Left lung (tissue), 10 donors: ENCODE results near the gene SLC9A9. TPM values are rescaled to one million over a fixed set of nuclear protein-coding genes. Genes with fewer than 3 reads are reported as not detected.

Source experiments
- ATAC-seq: fragments of 200-7000 bp; cut with Tn5 transposase; one replicate; pipeline ENCODE4 v1.9.1; 2020; ENCODE audit warnings: moderate library complexity
- DNase-seq, 4 donors: peaks; one replicate each; pipeline ENCODE4 v3.0.0-alpha.2; 2013 to 2020
- H3K27ac ChIP-seq, 2 donors: fragments of 200-600 bp; sonication (generic) in 1 of 2; one replicate each; pipeline versions ENCODE4 v1.5.0 to v1.8.0; 2020 to 2021
- H3K27me3 ChIP-seq, 2 donors: fragments of 200-600 bp; sonication (generic) in 1 of 2; one replicate each; pipeline versions ENCODE4 v1.5.0 to v1.8.0; 2020 to 2021
- H3K36me3 ChIP-seq, 2 donors: fragments of 200-600 bp; sonication (generic) in 1 of 2; one replicate each; pipeline versions ENCODE4 v1.5.0 to v1.8.0; 2020 to 2021
- H3K4me1 ChIP-seq, 2 donors: fragments of 200-600 bp; one replicate each; pipeline ENCODE4 v1.8.0; 2021
- H3K4me3 ChIP-seq, 2 donors: fragments of 200-600 bp; sonication (generic) in 1 of 2; one replicate each; pipeline versions ENCODE4 v1.5.0 to v1.8.0; 2020 to 2021; ENCODE audit warnings: mild to moderate bottlenecking in 1 of 2
- H3K9me3 ChIP-seq, 2 donors: fragments of 200-600 bp; sonication (generic) in 1 of 2; one replicate each; pipeline versions ENCODE4 v1.5.0 to v1.8.0; 2020 to 2021
- intact Hi-C, 2 donors: fragments of 100-400 bp; cut with DNase I; formaldehyde crosslinking; loops; one replicate each; pipeline versions ENCODE4 v1.11.2 to v1.14.2; 2022
- polyA plus RNA-seq, 6 donors: library from polyadenylated mRNA; unstranded; fragments of 120-200 nt; gene quantifications; one replicate each; pipeline ENCODE4 v1.2.1, GENCODE V29; 2013; ENCODE audit not compliant: insufficient read length in 6 of 6
- total RNA-seq, 2 donors: library from RNA; stranded (reverse); fragmentation: NEBNext Ultra II Directional; extraction: Animal tissue kit (Norgen Biotek cat#: 25700); gene quantifications; one replicate each; pipeline ENCODE4 v1.2.1, GENCODE V29; 2021
- TF ChIP-seq, protein P1 (sequence below), 2 donors: fragments of 200-600 bp; sonication (generic) in 1 of 2; IDR thresholded peaks; one replicate each; pipeline versions ENCODE4 v1.5.0 to v1.8.0; 2021; ENCODE audit warnings: antibody characterized with exemption in 2 of 2
- donor health status: DM: no; HTN: yes; CAD: no.
- donor health status: DM: no; HTN: no; CAD: no.

The SLC9A9 gene
- total and polyA plus RNA-seq, 8 donors = 13.9 to 19.6 (median 16.8) TPM

DNA sequence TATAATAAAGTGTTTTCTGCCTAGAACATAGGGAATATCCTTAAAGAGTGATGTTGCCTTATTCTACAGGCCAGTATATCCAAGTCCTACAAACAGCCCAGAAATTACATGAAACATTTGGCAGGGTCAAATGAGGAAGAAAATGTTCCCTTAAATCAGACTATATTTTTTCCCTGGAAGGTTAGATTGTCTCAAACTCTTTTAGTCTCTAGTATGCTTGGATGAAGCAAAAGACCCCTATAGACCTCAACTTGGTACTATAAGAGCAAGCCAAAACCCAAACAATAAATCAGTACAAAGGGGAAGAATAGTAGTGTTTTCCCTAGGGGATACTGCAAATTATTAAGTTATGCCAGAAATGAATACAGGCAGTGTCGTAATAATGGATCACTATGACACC, 310.2 kb downstream of the SLC9A9 start:
- ATAC-seq (no peak), DNase-seq (no peak)
- intact Hi-C loops = no loop called here
- Histone ChIP-seq H3K4me1 (no peaks in the 10 kb centered on the region), H3K9me3 (no peaks in the 10 kb centered on the region), H3K27ac (no peak overlapping the region), H3K36me3 (no peaks in the 10 kb centered on the region), H3K27me3 (no peaks in the 10 kb centered on the region), H3K4me3 (no peak overlapping the region)
- TF ChIP-seq, protein P1, sequence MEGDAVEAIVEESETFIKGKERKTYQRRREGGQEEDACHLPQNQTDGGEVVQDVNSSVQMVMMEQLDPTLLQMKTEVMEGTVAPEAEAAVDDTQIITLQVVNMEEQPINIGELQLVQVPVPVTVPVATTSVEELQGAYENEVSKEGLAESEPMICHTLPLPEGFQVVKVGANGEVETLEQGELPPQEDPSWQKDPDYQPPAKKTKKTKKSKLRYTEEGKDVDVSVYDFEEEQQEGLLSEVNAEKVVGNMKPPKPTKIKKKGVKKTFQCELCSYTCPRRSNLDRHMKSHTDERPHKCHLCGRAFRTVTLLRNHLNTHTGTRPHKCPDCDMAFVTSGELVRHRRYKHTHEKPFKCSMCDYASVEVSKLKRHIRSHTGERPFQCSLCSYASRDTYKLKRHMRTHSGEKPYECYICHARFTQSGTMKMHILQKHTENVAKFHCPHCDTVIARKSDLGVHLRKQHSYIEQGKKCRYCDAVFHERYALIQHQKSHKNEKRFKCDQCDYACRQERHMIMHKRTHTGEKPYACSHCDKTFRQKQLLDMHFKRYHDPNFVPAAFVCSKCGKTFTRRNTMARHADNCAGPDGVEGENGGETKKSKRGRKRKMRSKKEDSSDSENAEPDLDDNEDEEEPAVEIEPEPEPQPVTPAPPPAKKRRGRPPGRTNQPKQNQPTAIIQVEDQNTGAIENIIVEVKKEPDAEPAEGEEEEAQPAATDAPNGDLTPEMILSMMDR (IDR thresholded peaks at IDR 0.05) = no peak

- intact Hi-C loops = no loop called here
- Histone ChIP-seq H3K4me3 (no peak overlapping the region), H3K4me1 (no peaks in the 10 kb centered on the region), H3K27ac (no peak overlapping the region), H3K27me3 (no peaks in the 10 kb centered on the region), H3K36me3 (no peaks in the 10 kb centered on the region), H3K9me3 (no peaks in the 10 kb centered on the region)
- DNase-seq (no peak), ATAC-seq (no peak)
- TF ChIP-seq, protein P1 (IDR thresholded peaks at IDR 0.05) = no peak
Measured at GRCh38 chr3:143536817-143537535, 311.3 kb downstream of the SLC9A9 start.

GRCh38 chr3:143535994-143536784, 312.1 kb downstream of the SLC9A9 start:
- Histone ChIP-seq H3K27me3 (no peaks in the 10 kb centered on the region), H3K4me3 (no peak overlapping the region), H3K4me1 (no peaks in the 10 kb centered on the region), H3K9me3 (no peaks in the 10 kb centered on the region), H3K36me3 (no peaks in the 10 kb centered on the region), H3K27ac (no peak overlapping the region)
- no peak for ATAC-seq
- DNase-seq = no peak
- TF ChIP-seq, protein P1 (IDR thresholded peaks at IDR 0.05) = no peak
- intact Hi-C loops = no loop called here

DNA sequence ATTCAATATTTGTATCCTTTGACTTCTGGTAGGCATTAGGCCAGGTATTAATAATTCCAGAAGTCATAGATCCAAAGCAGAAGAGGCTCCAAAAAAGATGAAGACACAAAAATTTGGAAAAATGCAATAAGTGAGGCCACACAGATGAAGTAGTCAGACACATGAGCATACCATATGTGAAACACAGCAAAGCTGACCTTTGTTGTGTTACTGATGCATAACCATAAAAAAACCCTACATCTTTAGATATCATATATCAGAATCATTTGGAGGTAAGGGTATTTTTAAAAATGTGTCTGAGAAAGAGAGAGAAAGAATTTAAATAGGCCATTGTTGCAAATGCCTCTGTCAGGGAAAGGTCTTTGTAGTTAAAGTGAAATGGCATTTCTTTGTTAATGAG, 314.9 kb downstream of the SLC9A9 start:
- peaks cover 0 to 3% of the 10 kb centered on the region in 2 donors for H3K4me1 ChIP-seq
- no peaks in the 10 kb centered on the region for H3K27me3 ChIP-seq
- TF ChIP-seq, protein P1 (IDR thresholded peaks at IDR 0.05) = no peak
- no peaks in the 10 kb centered on the region for H3K36me3 ChIP-seq
- H3K4me3 ChIP-seq = no peak overlapping the region
- intact Hi-C loops = no loop called here
- ATAC-seq (no peak), DNase-seq (no peak)
- H3K9me3 ChIP-seq = no peaks in the 10 kb centered on the region
- H3K27ac ChIP-seq = no peak overlapping the region

DNA sequence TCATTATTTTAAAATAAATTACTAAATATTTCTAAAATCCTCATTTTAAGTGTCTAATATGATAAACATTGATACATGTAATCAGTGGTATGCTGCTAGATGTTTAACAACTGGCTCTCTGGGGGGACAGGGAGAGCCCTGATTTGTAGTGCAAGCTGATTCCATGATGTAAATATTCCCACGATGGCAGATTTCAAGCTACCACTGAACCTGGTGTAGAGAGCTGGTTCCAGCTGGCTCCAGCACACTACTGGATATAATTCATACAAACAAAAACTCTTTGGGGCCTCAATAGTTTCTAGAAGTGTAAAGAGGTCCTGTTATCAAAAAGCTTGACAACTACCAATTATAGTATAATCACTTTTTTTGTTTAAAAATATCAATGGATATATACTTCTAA, 316.2 kb downstream of the SLC9A9 start:
- no peak overlapping the region for H3K4me3 ChIP-seq
- no peaks in the 10 kb centered on the region for H3K9me3 ChIP-seq
- H3K36me3 ChIP-seq = no peaks in the 10 kb centered on the region
- DNase-seq (no peak), ATAC-seq (no peak)
- no peaks in the 10 kb centered on the region for H3K27me3 ChIP-seq
- H3K27ac ChIP-seq = no peak overlapping the region
- peaks cover 0 to 3% of the 10 kb centered on the region in 2 donors for H3K4me1 ChIP-seq
- TF ChIP-seq, protein P1 (IDR thresholded peaks at IDR 0.05) = no peak
- intact Hi-C loops = no loop called here
